CD14-positive monocyte (primary cell): Measurements from ENCODE around the gene HIVEP3. TPM values are rescaled to one million over a fixed set of nuclear protein-coding genes. Genes with fewer than 3 reads are reported as not detected.

ENCODE experiments used
- DNase-seq, 3 donors: peaks; one replicate each; pipeline ENCODE4 v3.0.0-alpha.2; 2011 to 2022
- H2AFZ ChIP-seq: 2 replicates; pipeline ENCODE4 v1.6.0; 2012; ENCODE audit warnings: mild to moderate bottlenecking, low read depth, low read length, inconsistent platforms; ENCODE audit not compliant: insufficient read depth, poor library complexity, severe bottlenecking
- H3K27ac ChIP-seq, 2 donors: 1 replicate in 1 of 2; 2 replicates in 1 of 2; pipeline ENCODE4 v1.5.1; 2012 to 2013; ENCODE audit warnings: low read length in 2 of 2, control low read depth in 1 of 2, inconsistent platforms in 1 of 2, low read depth in 1 of 2, mild to moderate bottlenecking in 1 of 2
- H3K27me3 ChIP-seq, 2 donors: one replicate each; pipeline versions ENCODE4 v1.6.0 to v1.6.1; 2011 to 2013; ENCODE audit warnings: low read length in 2 of 2; ENCODE audit not compliant: control insufficient read depth in 2 of 2, insufficient read depth in 2 of 2
- H3K36me3 ChIP-seq, 2 donors: replicated peaks in 1 of 2; 1 replicate in 1 of 2; 2 replicates in 1 of 2; pipeline versions ENCODE4 v1.5.1 to v1.6.1; 2012 to 2013; ENCODE audit warnings: low read length in 2 of 2, control low read depth in 1 of 2, inconsistent platforms in 1 of 2, mild to moderate bottlenecking in 1 of 2; ENCODE audit not compliant: insufficient read depth in 2 of 2, control insufficient read depth in 1 of 2
- H3K4me1 ChIP-seq, 2 donors: 1 replicate in 1 of 2; 2 replicates in 1 of 2; pipeline versions ENCODE4 v1.5.1 to v1.6.1; 2012 to 2013; ENCODE audit warnings: low read length in 2 of 2, control low read depth in 1 of 2, inconsistent platforms in 1 of 2, mild to moderate bottlenecking in 1 of 2, moderate library complexity in 1 of 2; ENCODE audit not compliant: insufficient read depth in 2 of 2, control insufficient read depth in 1 of 2
- H3K4me2 ChIP-seq: replicated peaks from 2 replicates; pipeline ENCODE3; 2012; ENCODE audit warnings: low read length, moderate library complexity, mild to moderate bottlenecking; ENCODE audit not compliant: poor library complexity, severe bottlenecking; ENCODE audit errors: extremely low read depth
- H3K4me3 ChIP-seq, 3 experiments: fragments of 200-600 bp in 1 of 3; sonication (generic) in 1 of 3; replicated peaks in 1 of 3; 1 replicate in 2 of 3; 2 replicates in 1 of 3; pipeline ENCODE4 v1.5.1; 2011 to 2013; ENCODE audit warnings: low read length in 3 of 3, mild to moderate bottlenecking in 3 of 3, control low read depth in 2 of 3, low read depth in 2 of 3, inconsistent platforms in 1 of 3, moderate library complexity in 1 of 3
- H3K79me2 ChIP-seq: 2 replicates; pipeline ENCODE4 v1.6.0; 2012; ENCODE audit warnings: mild to moderate bottlenecking, control low read depth, inconsistent platforms, low read length, moderate library complexity; ENCODE audit not compliant: insufficient read depth
- H3K9ac ChIP-seq: 2 replicates; pipeline ENCODE4 v1.6.0; 2017; ENCODE audit warnings: low read length, mild to moderate bottlenecking; ENCODE audit not compliant: insufficient read depth, poor library complexity, severe bottlenecking
- H3K9me3 ChIP-seq, 2 donors: replicated peaks in 1 of 2; 1 replicate in 1 of 2; 2 replicates in 1 of 2; pipeline versions ENCODE4 v1.5.1 to v1.6.1; 2012 to 2013; ENCODE audit warnings: low read length in 2 of 2, control low read depth in 1 of 2; ENCODE audit not compliant: control insufficient read depth in 1 of 2, insufficient read depth in 1 of 2
- H4K20me1 ChIP-seq: 2 replicates; pipeline ENCODE4 v1.6.0; 2012; ENCODE audit warnings: mild to moderate bottlenecking, low read length, control low read depth, moderate library complexity; ENCODE audit not compliant: insufficient read depth
- H3K27ac Mint-ChIP-seq, 7 donors: one replicate each; pipeline ENCODE4 v1.8.0; 2020; ENCODE audit warnings: mild to moderate bottlenecking in 7 of 7, mixed read lengths in 7 of 7, moderate library complexity in 6 of 7, inconsistent platforms in 2 of 7
- H3K27me3 Mint-ChIP-seq, 3 donors: one replicate each; pipeline ENCODE4 v1.8.0; 2021 to 2022; ENCODE audit warnings: low read depth in 3 of 3, mild to moderate bottlenecking in 3 of 3, mixed read lengths in 3 of 3, moderate library complexity in 3 of 3, inconsistent platforms in 1 of 3
- H3K36me3 Mint-ChIP-seq, 2 donors: one replicate each; pipeline ENCODE4 v1.8.0; 2020; ENCODE audit warnings: mixed read lengths in 2 of 2, inconsistent platforms in 1 of 2, mild to moderate bottlenecking in 1 of 2
- H3K4me1 Mint-ChIP-seq: one replicate; pipeline ENCODE4 v1.8.0; 2020; ENCODE audit warnings: mild to moderate bottlenecking, mixed read lengths
- H3K4me3 Mint-ChIP-seq, 2 donors: one replicate each; pipeline ENCODE4 v1.8.0; 2020; ENCODE audit warnings: mild to moderate bottlenecking in 2 of 2, mixed read lengths in 2 of 2, moderate library complexity in 1 of 2
- H3K9me3 Mint-ChIP-seq, 7 donors: one replicate each; pipeline ENCODE4 v1.8.0; 2020 to 2022; ENCODE audit warnings: mixed read lengths in 7 of 7, mild to moderate bottlenecking in 6 of 7, moderate library complexity in 6 of 7, inconsistent platforms in 2 of 7
- WGBS: methylation state at CpG from one replicate; pipeline ENCODE4 v1.1.5; 2013; ENCODE audit warnings: missing lambda C conversion rate; ENCODE audit not compliant: insufficient coverage; 5-methylcytosine and 5-hydroxymethylcytosine counted together
- intact Hi-C, 2 donors: fragments of 100-400 bp; cut with micrococcal nuclease; formaldehyde crosslinking; loops; one replicate each; pipeline versions ENCODE4 v1.15.0 to v1.15.1; 2023
- polyA plus RNA-seq, 3 donors: library from polyadenylated mRNA; depleted of rRNA in 1 of 3; unstranded in 2 of 3; stranded (reverse) in 1 of 3; fragments of 300-500 nt in 2 of 3; fragments of >200 nt in 1 of 3; fragmentation: Illumina TruSeq in 2 of 3; gene quantifications; 1 replicate in 2 of 3; 2 replicates in 1 of 3; pipeline ENCODE4 v1.2.3, GENCODE V29; 2012 to 2021
- TF ChIP-seq, protein P1 (sequence below): fragments of 200-600 bp; IDR thresholded peaks from one replicate; pipeline ENCODE4 v1.8.0; 2022; ENCODE audit warnings: antibody characterized with exemption, mild to moderate bottlenecking

Gene HIVEP3
- polyA plus RNA-seq, 3 donors, result 1.2 to 3.7 (median 1.8) TPM

DNA sequence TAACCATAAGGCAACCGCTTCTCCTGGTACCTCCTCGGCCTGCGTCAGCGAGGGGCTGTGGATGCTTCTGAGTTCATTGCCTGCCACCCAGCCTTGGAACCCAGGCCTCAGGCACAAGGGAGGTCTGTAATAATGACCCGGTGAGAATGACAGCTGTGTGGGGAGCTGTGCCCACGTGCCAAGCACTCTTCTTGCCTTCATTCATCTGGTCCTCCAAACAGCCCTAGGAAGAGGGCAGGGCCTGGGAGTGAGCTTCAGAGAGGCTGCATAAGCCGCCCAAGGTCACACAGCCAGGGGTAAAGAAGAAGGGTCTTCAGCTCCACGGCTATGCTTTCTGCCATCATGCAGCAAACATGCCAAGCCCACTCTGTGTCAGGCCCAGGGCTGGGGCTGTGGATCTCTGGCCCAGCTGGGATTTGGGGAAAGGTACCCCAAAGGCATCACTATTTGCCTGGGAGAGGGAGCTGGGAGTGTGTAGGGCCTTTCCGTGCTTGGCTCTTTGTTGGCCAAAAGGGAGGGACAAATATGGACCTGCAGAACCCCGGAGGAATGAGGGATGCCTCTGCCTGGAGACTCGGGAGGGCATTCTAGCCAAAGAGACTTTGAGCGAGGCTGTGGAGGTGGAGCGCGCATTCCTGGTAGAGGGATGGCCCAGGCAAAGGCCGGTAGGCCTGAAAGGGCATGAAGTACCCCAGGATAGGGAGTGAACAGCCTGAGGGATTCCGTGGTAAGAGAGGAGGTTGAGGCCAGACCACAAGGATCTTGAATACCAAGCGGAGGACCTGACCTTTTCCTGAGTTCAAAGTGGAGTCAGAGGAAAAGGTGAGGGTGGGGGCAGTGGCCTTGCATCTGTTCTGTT, 424.1 kb downstream of the HIVEP3 start:
- Histone ChIP-seq H3K4me3 (no peak overlapping the region), H3K4me2 (no peak overlapping the region), H3K9ac (no peak overlapping the region), H3K36me3 (no peaks in the 10 kb centered on the region), H3K4me1 (peaks cover 9 to 19% of the 10 kb centered on the region in 2 donors), H2AFZ (no peak overlapping the region), H4K20me1 (no peaks in the 10 kb centered on the region), H3K27me3 (peaks cover 0 to 15% of the 10 kb centered on the region in 2 donors), H3K9me3 (no peaks in the 10 kb centered on the region), H3K27ac (no peak overlapping the region), H3K79me2 (no peaks in the 10 kb centered on the region)
- Mint-ChIP-seq H3K4me3 (no peak overlapping the region), H3K27ac (no peak overlapping the region), H3K9me3 (no peaks in the 10 kb centered on the region), H3K4me1 (peaks cover 12% of the 10 kb centered on the region), H3K36me3 (no peaks in the 10 kb centered on the region), H3K27me3 (peaks cover 13 to 31% (median 19%) of the 10 kb centered on the region in 3 donors)
- DNase-seq, result no peak
- WGBS, result 97% methylated on average over 10 of the region's 17 CpGs
- intact Hi-C loops, result no loop called here
- TF ChIP-seq, protein P1, sequence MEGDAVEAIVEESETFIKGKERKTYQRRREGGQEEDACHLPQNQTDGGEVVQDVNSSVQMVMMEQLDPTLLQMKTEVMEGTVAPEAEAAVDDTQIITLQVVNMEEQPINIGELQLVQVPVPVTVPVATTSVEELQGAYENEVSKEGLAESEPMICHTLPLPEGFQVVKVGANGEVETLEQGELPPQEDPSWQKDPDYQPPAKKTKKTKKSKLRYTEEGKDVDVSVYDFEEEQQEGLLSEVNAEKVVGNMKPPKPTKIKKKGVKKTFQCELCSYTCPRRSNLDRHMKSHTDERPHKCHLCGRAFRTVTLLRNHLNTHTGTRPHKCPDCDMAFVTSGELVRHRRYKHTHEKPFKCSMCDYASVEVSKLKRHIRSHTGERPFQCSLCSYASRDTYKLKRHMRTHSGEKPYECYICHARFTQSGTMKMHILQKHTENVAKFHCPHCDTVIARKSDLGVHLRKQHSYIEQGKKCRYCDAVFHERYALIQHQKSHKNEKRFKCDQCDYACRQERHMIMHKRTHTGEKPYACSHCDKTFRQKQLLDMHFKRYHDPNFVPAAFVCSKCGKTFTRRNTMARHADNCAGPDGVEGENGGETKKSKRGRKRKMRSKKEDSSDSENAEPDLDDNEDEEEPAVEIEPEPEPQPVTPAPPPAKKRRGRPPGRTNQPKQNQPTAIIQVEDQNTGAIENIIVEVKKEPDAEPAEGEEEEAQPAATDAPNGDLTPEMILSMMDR, result no peak

DNA sequence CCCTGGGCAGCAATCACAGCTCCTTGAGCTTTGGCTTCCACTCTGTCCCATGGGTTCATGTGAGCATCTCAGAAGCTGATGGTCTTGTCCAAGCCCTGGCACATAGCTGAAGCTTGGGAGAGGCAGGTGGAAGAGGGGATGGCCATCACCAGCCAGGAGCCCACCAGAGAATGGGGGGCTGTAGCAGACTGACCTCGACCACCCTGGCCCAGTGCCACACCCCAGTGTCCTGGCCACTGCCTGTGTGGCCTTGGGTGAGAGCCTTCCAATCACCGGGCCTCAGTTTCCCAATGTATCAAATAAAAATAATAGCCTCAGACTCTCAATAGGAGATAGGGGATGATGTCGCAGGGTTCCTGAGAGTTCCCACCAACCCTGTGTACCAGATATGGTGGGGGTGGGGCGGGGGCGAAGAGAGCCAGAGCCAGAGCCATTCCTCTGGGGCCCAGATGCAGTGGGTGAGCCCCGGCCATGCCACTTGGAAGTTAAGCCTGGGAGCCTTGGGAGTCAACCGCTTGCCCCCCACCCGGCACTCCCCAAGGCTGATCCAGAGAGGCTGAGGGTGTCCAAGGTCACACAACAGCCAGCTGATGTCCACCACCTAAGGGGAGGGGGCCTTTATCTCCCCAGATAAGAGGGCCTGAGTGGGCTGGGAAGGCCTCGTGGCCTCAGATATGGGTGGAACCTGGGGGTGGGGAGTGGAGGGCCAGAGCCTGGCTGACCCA, 424.9 kb downstream of the HIVEP3 start:
- intact Hi-C loops, result no loop called here
- Histone ChIP-seq H3K4me1 (peaks cover 9 to 19% of the 10 kb centered on the region in 2 donors), H3K79me2 (no peaks in the 10 kb centered on the region), H3K9ac (no peak overlapping the region), H3K36me3 (no peaks in the 10 kb centered on the region), H3K9me3 (no peaks in the 10 kb centered on the region), H4K20me1 (no peaks in the 10 kb centered on the region), H2AFZ (no peak overlapping the region), H3K4me3 (no peak overlapping the region), H3K27ac (no peak overlapping the region), H3K4me2 (no peak overlapping the region), H3K27me3 (peaks cover 0 to 15% of the 10 kb centered on the region in 2 donors)
- no peak overlapping the region for H3K4me3 Mint-ChIP-seq
- H3K27ac Mint-ChIP-seq, result no peak overlapping the region
- TF ChIP-seq, protein P1, result no peak
- H3K27me3 Mint-ChIP-seq, result peaks cover 13 to 31% (median 19%) of the 10 kb centered on the region in 3 donors
- no peaks in the 10 kb centered on the region for H3K9me3 Mint-ChIP-seq
- no peaks in the 10 kb centered on the region for H3K36me3 Mint-ChIP-seq
- no peak for DNase-seq
- 100% methylated on average over 5 of the region's 9 CpGs for WGBS
- H3K4me1 Mint-ChIP-seq, result peaks cover 12% of the 10 kb centered on the region
